Activated T-helper 1 cell treated with anti-CD3 and anti-CD28 coated beads, Interleukin-2, amount 50 U/mL, for 16 hours (primary cell): ENCODE results near the gene STAM2.
"Not testable (repeated sequence)": the region's sequence is repeated elsewhere in the genome, so short reads cannot be mapped to it uniquely, and the experiment has no call there.

Source experiments
- DNase-seq, 2 donors: peaks; one replicate each; pipeline ENCODE4 v3.0.0-alpha.2; 2020; ENCODE audit warnings: low read depth in 1 of 2, low spot score in 1 of 2

STAM2 gene

DNA sequence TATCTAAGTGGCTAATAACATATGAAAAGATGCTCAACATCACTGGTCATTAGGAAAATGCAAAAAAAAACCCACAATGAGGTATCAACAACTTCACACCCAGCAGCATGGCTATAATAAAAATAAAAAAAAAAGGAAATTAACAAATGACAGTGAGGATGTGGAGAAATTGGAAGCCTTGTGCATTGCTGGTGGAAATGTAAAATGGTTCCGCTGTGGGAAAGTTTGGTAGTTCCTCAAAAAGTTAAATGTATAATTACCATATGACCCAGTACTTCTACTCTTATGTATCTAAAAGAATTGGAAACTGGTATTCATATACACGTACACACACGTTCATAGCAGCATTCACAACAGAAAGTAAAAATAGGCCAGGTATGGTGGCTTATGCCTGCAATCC is 61.2 kb downstream of the STAM2 start:
- DNase-seq = no peak

DNA sequence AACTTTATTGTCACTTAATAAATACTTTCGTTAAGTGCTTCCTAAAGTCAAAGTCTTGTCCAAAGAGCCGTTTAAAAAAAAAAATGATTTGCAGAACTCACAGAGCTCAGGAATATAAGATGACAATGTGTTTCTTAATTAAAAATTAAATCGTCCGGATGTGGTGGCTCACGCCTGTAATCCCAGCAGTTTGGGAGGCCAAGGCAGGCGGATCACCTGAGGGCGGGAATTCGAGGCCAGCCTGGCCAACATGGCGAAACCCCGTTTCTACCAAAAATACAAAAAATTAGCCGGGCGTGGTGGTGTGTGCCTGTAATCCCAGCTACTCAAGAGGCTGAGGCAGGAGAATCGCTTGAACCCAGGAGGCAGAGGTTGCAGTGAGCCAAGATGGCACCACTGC is 68.4 kb downstream of the STAM2 start:
- not testable (repeated sequence) for DNase-seq

DNA sequence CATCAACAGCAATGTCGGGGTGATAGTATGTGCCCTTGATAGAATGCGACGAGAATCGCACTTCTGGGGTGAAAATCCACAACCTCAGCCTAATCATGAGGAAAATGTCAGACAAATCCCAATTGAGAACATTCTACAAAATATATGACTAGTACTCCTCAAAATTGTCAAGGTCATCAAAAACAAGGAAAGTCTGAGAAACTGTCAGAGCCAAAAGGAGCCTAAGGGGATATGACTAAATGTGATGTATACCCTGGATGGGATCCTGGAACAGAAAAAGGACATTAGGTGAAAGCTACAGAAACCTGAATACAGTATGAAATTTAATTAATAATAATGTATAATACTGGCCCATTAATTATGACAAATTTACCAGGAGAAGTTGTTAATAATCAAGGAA is 69.1 kb downstream of the STAM2 start:
- no peak for DNase-seq

DNA sequence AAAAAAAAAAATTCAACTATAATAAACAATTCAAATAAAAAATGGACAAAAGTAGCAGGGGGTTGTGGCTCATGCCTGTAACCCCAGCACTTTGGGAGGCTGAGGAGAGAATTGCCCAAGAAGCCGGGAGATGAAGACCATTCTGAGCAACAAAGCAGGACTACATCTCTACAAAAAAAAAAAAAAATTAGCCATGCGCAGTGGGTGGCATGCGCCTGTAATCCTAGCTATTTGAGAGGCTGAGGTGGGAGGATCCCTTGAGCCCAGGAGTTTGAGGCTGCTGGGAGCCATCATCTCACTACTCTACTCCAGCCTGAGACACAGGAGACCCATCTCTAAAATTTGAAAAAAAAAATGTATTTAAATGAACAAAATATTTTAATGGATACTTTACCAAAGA is 72.3 kb downstream of the STAM2 start:
- DNase-seq = no peak

DNA sequence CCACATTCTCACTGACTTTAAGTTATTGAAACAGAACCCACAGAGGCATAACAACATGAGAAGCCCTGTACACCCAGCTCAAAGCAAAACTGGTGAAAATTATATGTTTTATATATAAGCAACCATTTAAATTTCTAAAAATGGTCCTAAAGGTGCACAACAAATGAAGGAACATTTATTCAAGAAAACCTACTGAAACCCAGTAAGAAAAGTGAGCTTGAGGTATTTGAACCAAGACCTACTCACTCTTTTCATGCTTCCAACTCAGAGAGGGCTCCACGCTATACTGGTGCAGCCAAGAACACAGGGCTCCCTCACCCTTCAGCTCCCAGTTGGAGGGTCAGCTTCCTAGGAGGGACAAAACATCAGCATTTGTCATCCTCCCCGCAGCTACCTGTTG is 74.6 kb downstream of the STAM2 start:
- no peak for DNase-seq

DNA sequence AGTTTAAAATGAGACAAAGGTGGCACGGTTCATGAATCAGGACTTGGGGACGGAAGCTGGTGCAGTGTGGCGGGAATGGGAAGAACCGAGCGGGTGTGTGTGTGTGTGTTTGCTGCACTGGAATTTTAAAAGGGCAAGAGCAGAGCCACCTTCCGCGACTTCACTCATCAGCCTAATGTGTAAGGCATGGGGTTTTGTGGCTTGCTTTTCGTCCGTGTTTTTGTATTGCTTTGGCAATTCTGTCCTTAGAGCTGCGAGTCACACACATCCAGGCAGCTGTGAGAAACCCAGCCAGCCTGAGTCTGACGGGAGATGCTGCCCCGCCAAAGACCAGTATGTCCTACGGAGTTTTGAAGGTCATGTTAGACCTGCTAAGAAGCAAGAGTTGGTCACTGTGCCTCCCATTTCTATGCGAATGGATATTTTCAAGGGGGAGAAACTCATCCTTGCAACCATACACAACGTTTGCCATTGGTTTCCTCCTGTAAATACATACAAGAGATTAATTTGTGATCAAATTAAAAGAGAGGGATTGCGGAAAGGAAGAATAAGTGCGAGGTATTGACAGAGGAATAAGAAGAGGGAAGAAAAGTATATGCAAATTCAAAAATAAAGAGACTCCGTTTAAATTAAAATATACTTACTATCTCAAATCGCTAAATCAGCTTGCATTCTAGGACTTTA is 76.1 kb downstream of the STAM2 start:
- no peak for DNase-seq

DNA sequence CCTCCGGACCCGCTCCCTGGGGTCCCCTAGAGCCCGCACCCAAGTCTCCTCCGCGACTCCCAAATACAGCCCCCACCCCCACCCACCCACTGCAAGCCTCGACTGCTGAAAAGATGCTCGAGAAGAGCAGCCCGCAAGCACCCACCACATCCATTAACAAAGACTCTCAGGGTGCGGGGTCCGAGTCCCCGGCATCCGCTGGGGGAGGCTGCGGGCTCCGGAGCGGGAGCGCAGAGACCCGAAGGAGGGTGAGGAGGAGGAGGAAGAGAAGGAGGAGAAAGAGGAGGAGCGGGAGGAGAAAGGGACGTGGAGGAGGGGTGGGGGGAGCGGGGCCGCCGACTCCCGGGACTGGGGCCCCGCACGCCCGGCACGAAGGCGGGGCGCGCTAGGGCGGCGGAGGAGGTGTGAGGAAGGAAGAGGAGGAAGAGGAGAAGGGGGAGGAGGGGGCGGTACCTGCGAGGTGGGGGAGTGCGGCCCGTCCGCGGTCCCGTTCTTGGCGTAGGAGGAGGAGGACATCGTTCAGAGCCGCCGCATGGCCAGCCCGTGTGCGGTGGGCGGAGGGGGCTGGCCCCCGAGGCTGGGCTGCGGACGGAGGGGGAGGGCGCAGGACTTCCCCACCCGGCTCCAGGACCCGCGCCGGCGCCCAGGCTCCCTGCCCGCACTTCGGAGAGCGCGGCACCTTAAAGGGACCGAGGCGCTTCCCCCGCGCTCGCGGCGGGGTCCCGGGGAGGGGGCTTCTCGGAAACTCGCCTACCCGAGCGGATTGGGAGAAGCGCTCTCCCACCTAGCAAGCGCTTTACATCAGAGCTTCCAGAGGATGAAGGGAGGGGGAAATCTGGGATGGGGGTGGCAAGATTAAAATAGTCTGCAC is 76.8 kb downstream of the STAM2 start, which contains the start of gene CACNB4:
CACNB4 (minus strand) TSS at position 549 of the 871 bp plus-strand sequence.
- DNase-seq = no peak

DNA sequence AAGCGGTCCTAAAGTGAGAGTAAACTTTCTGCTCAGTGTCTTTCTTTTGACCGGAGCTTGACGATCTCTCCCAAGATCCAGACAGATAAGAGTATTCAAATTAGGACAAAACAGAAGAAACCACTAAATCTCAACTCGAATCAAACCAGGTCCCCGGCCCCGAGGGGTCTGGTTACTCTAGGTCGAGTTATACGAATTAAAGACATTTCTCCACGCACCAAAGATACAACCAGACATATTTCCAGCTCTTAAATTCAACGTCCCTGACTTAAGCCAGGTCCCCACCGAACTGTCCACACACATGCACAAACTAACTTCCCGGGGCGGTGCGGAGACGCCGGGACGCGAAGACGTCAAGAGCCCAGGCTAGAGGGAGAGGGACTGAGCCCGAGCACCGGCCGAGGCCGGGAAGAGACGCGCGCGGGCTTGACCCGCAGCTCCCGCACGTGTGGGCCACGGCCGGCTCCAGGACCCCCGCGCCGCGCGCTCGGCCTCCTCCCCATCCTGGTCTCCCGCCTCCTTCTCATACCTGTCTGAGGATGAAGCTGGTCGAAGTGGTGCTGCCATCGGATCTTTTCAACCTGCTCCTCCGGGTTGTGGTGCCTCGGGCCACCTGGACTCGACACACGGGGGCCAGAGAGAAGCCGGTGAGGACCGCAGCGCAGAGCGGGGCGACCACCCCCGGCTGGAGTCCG is 77.6 kb downstream of the STAM2 start:
- no peak for DNase-seq

DNA sequence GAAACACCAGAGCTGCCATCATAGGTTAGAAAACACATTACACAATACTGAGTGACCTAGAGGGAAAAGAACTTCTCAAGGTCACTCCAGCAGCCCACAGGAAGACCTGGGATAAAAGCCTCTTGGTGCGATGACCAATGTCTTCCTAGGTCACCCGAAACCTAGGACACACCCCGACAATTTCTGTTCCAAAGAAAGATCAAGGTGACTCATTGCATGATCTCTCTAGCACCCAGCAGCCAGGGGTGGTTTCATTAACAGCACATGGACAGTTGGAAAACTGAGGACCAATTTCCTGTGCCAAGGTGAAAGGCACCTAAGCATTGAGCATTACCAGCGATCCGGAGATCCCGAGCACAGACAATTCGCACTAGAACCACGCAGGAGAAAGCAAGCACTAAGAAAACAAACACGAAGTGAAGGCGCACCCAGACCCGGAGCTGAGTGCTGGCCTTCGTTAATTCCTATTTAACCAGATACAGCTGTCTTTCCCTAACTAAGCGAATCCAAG is 78.2 kb downstream of the STAM2 start:
- DNase-seq = no peak

DNA sequence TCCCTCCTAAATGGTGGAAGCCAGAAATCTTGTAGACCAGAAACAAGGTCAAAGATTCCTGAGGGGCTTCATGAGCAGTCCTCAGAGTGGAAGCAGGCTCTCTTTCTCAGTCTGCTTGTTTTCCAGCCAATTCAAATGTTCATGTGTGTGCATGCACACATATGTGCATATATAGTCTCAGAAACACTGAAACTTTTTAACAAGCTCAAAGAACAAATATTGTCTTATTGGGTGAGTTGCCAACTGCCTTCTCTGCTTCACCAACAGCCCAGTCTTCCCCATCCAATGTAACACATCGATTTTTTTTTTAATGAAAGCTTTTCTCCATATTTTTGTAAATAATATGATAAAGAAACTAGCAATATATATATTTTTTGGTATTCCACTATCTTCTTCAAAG is 80.4 kb downstream of the STAM2 start:
- no peak for DNase-seq

DNA sequence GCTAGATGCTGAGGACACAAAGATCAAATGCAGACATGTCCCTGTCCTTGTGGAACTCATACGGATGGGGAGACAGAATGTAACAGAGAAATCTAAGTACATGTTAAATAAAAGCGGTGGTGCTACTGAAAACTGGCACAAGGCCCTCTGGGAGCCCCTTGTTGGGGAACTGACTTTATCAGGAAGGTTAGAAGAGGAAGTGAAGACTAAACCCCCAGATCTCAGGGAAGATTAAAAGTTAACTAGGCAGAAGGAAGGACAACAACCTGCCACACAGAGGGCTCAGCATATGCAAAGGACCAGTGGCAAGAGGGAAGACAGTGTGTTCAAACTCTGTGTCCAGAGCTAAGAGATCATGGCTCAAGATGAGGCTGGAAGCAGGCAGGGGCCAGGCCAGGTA is 81.5 kb downstream of the STAM2 start:
- no peak for DNase-seq

DNA sequence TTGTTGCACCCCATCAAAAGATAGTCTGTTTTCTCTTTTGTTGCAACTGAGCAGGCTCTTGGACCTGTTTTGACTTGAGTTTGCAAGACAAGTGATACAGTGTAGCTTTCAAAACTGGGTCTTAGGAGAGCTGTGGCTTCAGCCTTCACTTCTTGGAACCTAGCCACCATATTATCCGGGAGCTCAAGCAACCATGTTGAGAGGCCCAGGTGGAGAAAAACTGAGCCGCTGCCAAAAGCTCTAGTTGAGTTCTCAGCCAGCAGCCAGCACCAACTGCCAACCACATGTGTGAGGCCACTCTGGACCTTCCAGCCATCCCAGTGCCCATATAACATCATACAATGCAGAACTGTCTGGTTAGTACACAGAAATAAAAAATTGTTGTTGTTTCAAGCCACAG is 82.1 kb downstream of the STAM2 start:
- DNase-seq = no peak

DNA sequence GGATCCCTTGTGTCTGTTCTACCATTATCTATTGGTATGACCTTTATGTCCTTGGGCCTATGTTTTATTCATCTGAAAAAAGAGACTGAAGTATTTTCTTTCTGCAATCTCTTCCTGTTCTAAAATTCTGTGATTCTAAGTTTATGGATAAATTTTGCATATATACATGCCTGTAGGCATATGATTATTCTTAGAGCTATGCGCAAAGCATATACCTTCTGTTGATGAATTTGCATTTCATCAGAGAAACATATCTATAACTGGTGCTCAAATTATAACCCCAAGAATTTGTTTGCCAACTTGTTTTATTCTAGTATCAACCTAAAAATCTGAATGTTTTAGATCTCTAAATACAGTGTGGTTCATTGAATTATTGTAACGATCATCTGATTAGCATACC is 83.5 kb downstream of the STAM2 start:
- no peak for DNase-seq

DNA sequence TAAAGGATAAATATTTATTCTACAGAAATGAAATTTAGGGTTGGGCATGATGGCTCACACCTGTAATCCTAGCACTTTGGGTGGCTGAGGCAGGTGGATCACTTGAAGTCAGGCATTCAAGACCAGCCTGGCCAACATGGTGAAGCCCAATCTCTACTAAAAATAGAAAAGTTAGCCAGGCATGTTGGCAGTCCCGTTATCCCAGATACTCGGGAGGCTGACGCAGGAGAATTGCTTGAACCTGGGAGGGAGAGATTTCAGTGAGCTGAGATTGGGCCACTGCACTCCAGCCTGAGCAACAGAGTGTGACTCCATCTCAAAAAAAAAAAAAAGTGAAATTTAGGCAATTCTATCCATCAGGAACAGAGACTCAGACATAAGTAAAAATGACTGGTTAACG is 84.8 kb downstream of the STAM2 start:
- not testable (repeated sequence) for DNase-seq

DNA sequence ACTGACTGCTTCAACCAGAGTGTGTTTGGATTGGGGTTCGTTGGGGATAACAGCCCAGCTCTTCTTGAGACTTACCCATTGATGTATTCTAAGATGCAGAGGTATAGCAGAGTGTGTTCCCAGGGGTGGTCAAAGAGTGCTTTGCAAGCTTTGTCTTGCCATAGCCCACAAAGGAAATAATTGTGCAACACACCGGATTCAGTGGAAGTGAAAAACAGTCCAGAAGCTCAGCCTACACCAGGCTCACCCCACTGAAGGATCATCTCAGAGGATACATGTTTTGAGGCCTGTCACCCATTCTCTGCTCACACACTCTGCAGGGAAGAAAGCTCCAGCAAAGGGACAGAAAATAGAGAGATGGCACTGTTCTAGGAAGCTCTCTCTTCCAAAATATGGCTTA is 86.3 kb downstream of the STAM2 start:
- DNase-seq = no peak

DNA sequence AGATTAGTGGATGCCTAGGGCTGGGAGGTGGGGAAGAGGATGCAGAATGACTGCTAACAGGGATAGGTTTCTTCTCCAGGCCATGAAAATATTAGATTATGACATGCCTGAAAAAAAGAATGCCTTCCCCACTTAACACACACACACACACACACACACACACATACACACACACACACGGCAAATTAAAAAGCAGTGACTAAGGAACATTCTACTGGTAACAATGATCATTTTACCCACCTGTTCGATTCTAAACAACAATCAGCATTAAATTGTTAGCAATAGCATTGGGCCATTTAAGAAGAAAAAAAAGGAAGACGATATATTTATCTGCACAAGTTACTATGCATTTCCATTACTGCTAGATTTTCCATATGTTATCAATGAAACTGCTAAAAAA is 87.6 kb downstream of the STAM2 start:
- no peak for DNase-seq

DNA sequence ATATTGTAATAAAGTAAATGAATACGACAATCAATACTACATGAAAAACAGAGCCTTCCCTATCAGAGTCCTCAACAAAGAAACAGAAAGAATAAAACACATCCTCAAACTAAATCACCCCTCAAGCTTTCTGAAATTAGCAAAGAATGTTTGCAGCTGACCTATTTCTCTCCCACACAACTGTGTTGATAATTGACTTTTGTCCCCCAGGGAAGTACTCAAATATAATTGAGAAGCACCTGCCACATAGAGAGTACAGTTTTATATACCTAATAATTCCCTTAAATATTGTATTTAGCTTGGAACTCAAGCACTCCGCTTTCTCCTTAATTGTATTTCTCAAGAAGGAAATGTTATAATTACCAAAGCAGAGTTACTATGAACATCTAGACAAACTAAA is 89.3 kb downstream of the STAM2 start:
- no peak for DNase-seq

DNA sequence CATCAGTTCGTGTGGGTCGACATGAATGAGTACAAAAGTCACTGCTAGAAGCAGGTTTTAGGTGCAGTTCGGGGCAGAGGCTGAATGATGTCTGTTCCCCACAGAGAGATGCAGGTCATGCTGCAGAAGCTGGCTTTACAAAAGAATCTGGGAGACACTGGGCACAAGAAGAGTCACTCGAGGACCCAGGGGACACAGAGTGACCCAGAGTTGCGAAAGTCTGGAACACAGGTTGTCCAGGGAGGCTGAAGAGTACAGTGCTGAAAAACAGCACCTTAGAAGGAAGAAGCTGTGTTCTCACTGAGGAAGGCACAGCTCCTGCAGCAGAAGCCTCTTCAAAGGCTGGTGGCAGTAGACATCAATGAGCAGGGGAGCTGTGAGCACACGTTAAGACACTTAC is 91.5 kb downstream of the STAM2 start:
- no peak for DNase-seq

DNA sequence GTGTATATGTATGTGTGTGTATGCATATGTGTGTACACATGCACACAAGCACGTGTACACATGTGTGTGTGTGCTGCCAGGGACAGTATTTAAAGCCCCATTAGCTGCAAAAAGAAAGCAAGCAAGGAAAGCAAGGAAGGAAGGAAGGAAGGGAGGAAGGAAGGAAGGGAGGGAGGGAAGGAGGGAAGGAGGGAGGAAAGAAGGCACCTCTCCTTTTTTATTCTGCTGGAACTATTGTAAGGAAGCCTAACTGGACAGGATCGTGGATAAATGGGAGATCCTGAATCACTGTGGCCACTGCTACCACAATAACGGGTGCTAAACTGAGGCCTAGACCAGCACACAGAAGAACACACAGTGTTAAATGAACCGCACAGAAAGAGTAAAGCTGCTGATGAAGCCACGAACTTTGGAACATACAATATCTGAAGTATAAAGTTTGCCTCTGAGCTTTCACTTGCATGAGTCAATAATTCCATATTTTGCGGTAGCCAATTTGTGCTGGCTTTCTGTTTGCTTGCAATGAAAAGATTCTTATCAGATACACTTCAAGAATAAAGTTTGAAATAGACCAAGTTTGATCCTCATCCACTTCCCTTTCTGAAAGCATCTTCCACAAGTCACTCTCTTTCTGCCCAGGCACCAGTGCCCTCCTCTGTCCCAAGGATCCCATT is 92.2 kb downstream of the STAM2 start:
- no peak for DNase-seq

DNA sequence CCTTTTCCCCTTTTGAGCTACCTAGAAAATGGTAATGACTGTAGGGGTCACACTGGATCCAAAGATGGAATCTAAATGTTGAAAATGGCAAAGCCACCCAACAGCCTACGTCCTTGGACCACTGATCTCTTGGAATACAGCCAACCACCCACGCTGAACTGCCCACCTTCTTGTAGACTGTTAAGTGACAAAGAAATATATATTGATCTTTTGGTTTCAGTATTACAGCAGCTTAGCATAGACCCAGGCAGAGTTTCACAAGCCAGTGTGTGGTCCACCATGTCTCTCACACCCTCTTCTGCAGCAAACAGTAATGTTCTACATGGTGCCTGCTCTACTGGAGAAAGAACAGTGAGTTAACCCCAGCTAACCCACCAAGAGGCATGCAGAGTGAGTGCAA is 96.9 kb downstream of the STAM2 start:
- DNase-seq = no peak

DNA sequence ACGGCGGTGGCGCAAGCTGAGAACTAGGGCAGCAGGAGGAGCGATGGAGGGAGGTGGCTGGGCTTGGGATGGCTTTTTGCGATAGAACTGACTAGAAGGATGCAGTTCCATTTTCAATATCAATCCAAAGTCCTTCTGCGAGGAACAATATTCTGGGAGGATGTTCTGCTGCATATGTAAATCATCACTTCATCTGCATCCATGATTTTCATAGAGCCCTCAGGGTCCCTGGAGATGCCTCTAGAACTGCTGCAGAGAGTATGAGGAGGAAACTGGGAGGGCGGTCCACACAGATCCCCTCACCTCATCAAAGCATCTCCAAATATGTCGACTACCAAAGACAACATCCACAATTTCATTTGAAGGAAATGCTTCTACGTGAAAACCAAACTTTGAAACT is 97.5 kb downstream of the STAM2 start:
- no peak for DNase-seq
